ENCODE data around the gene E2F6. TPM values are rescaled to one million over a fixed set of nuclear protein-coding genes. Genes with fewer than 3 reads are reported as not detected.
A peak's percentile ranks its signal among the peaks of the same experiment; 100 is the strongest.

Gene E2F6
- total and polyA plus RNA-seq, 2 of the 13 experiments (the other 11 are each of a cell fraction or from before 2014, with no cell fraction given): 27.3 to 36.0 TPM

- TF ChIP-seq ZBTB26 (CRISPR knock-in tag; IDR thresholded peaks at IDR 0.05; ENCODE audit: borderline replicate concordance) (peak; percentile 91), TFAP4 (IDR thresholded peaks at IDR 0.05; ENCODE audit: borderline replicate concordance, low read depth) (peak; percentile 93), ZKSCAN1 (IDR thresholded peaks at IDR 0.05; ENCODE audit: low read length) (peak; percentile 49; the same call in 1 of the 2 replicates), ZFP90 (CRISPR knock-in tag; IDR thresholded peaks at IDR 0.05; ENCODE audit: borderline replicate concordance) (peak; percentile 91; the same call in 1 of the 2 replicates), ZNF556 (CRISPR knock-in tag; IDR thresholded peaks at IDR 0.05; ENCODE audit: borderline replicate concordance) (peak; percentile 96), HDAC1 (CRISPR knock-in tag; IDR thresholded peaks at IDR 0.05) (peak; percentile 95; the same call in 1 of the 2 replicates), POGK (CRISPR knock-in tag; conservative IDR thresholded peaks at IDR 0.05) (peak; percentile 93), ZNF232 (CRISPR knock-in tag; IDR thresholded peaks at IDR 0.05; ENCODE audit: borderline replicate concordance) (peak; percentile 95; the same call in 1 of the 2 replicates), FOXP1 (IDR thresholded peaks at IDR 0.05) (peak; percentile 87), FOXP1 (CRISPR knock-in tag; IDR thresholded peaks at IDR 0.05) (peak; percentile 97), SMAD1 (CRISPR knock-in tag; IDR thresholded peaks at IDR 0.05; ENCODE audit: borderline replicate concordance, low read depth) (no peak), NONO (IDR thresholded peaks at IDR 0.05) (no peak), NONO (CRISPR knock-in tag; conservative IDR thresholded peaks at IDR 0.05) (peak; percentile 72; the same call in 1 of the 2 replicates), TEAD2 (CRISPR knock-in tag; IDR thresholded peaks at IDR 0.05) (no peak), ZNF781 (CRISPR knock-in tag; IDR thresholded peaks at IDR 0.05; ENCODE audit: borderline replicate concordance, not compliant biosample characterization) (peak; percentile 89), ZMYM2 (CRISPR knock-in tag; IDR thresholded peaks at IDR 0.05) (peak; percentile 68; the same call in 1 of the 2 replicates), POLR2A (IDR thresholded peaks at IDR 0.05; ENCODE audit: insufficient read depth in 1 of 2, low read depth in 2 of 2, low read length in 2 of 2) (peak; percentile 77 to 91), GFI1 (CRISPR knock-in tag; IDR thresholded peaks at IDR 0.05; ENCODE audit: borderline replicate concordance) (peak; percentile 92), IRF9 (CRISPR knock-in tag; IDR thresholded peaks at IDR 0.05; ENCODE audit: borderline replicate concordance) (0 out of 2 replicates have a peak, but pooled peaks have one; percentile 80), ZNF572 (CRISPR knock-in tag; IDR thresholded peaks at IDR 0.05) (no peak), NR2F1 (CRISPR knock-in tag; IDR thresholded peaks at IDR 0.05) (peak; percentile 82 to 92), SRSF4 (IDR thresholded peaks at IDR 0.05; ENCODE audit: low read depth, low read length, poor library complexity, severe bottlenecking) (no peak)
- TF ChIP-seq, protein P1, sequence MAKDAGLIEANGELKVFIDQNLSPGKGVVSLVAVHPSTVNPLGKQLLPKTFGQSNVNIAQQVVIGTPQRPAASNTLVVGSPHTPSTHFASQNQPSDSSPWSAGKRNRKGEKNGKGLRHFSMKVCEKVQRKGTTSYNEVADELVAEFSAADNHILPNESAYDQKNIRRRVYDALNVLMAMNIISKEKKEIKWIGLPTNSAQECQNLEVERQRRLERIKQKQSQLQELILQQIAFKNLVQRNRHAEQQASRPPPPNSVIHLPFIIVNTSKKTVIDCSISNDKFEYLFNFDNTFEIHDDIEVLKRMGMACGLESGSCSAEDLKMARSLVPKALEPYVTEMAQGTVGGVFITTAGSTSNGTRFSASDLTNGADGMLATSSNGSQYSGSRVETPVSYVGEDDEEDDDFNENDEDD (CRISPR knock-in tag; IDR thresholded peaks at IDR 0.05; ENCODE audit: borderline replicate concordance): peak; percentile 68; the same call in 1 of the 2 replicates
Observed at GRCh38 chr2:11499081-11499743, 33.3 kb upstream of the E2F6 start (continued).

Data from HepG2 (cell line).